ENCODE results near the gene P4HB. TPM values are rescaled to one million over a fixed set of nuclear protein-coding genes. Genes with fewer than 3 reads are reported as not detected.

Gene P4HB
- polyA plus RNA-seq, 1 of the 3 experiments (the other 2 are of a cell fraction): 165 TPM

DNA sequence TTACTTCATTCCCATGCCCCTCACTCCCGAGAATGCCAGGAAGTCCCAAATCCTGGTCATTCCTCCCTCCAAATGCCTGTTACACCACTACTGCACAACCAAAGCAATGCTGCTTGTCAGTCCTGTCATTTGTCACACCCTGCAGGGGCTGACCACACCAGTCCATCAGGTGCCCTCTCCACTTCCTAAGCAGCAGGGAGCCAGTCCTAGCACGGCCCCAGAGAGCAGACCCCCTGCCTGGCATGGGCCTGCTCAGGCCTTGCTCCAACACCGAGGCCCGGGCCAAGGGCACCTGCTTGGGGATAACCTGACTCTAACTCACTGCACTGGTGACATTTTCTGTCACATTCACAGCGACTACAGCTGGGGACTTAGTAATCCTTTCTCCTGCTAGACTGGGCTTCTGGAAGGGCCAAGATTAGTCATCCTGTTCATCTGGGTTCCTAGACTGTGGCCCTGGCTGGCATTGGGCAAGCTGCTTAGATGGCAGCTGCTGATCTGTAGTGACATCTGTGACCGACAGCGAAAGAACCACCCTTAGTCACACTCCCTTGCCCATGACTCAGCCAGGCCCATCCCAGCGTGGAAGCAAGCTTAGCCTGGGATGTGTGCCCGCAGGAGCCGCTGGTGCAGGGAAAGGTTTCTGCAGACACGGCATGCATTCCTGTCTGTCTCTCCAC is 25.7 kb upstream of the P4HB start:
- no peaks in the 10 kb centered on the region for H3K27me3 ChIP-seq (ENCODE audit: insufficient read depth)
- H3K4me1 ChIP-seq (ENCODE audit: control insufficient read depth in 1 of 2, insufficient read depth in 2 of 2, low read depth in 1 of 2, low read length in 1 of 2): peaks cover 12 to 14% of the 10 kb centered on the region in 2 experiments
- H3K4me3 ChIP-seq (ENCODE audit: low read depth in 2 of 2, low read length in 1 of 2): no peak overlapping the region
- peaks cover 63% of the 10 kb centered on the region for H3K79me2 ChIP-seq (ENCODE audit: insufficient read depth)
- H3K9me3 ChIP-seq: no peaks in the 10 kb centered on the region
- peak; percentile 21 for DNase-seq
- peaks cover 59 to 67% of the 10 kb centered on the region in 2 experiments for H3K36me3 ChIP-seq (replicated peaks in 1 of 2; ENCODE audit: control insufficient read depth in 1 of 2, insufficient read depth in 2 of 2, low read length in 1 of 2)
- no peaks in the 10 kb centered on the region for H3K9me2 ChIP-seq
- peak overlapping the region; percentile 3; the same call in 1 of the 2 replicates for H3K4me2 ChIP-seq
- POLR2A ChIA-PET: interaction anchor here (1.0 to 1.5 kb wide), 3 partner anchors 11 to 20 kb away, joined by 3 to 5 read pairs (median 4); no protein-coding TSS in a partner anchor
- peaks cover 26% of the 10 kb centered on the region for H3F3A ChIP-seq (replicated peaks; ENCODE audit: insufficient read depth)
- no peak overlapping the region for H2AFZ ChIP-seq (ENCODE audit: low read depth)
- WGBS (ENCODE audit: low lambda C conversion rate): 59% methylated on average over 11 of the region's 11 CpGs
- peak overlapping the region in 1 of 2 experiments; percentile 16; a peak in 1 of 4 replicates for H3K27ac ChIP-seq (ENCODE audit: low read depth in 2 of 2, low read length in 1 of 2)
- CTCF ChIA-PET: interaction anchor here (0.7 to 5.7 kb wide), 3 partner anchors 15 to 151 kb away, joined by 3 to 54 read pairs (median 3); partner anchors contain the start of genes ARHGDIA and MAFG
- TF ChIP-seq TCF12 (IDR thresholded peaks at IDR 0.05) (peak; percentile 40; the same call in 1 of the 2 replicates), FOSL2 (IDR thresholded peaks at IDR 0.05; ENCODE audit: borderline replicate concordance, low read depth) (peak; percentile 52; the same call in 1 of the 2 replicates), MXI1 (IDR thresholded peaks at IDR 0.05; ENCODE audit: low read depth, low read length) (no peak), MEF2A (IDR thresholded peaks at IDR 0.05; ENCODE audit: borderline replicate concordance, low read depth) (no peak)
- TF ChIP-seq, protein P1, sequence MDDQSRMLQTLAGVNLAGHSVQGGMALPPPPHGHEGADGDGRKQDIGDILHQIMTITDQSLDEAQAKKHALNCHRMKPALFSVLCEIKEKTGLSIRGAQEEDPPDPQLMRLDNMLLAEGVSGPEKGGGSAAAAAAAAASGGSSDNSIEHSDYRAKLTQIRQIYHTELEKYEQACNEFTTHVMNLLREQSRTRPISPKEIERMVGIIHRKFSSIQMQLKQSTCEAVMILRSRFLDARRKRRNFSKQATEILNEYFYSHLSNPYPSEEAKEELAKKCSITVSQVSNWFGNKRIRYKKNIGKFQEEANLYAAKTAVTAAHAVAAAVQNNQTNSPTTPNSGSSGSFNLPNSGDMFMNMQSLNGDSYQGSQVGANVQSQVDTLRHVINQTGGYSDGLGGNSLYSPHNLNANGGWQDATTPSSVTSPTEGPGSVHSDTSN (IDR thresholded peaks at IDR 0.05): peak; percentile 71
- TF ChIP-seq, protein P2, sequence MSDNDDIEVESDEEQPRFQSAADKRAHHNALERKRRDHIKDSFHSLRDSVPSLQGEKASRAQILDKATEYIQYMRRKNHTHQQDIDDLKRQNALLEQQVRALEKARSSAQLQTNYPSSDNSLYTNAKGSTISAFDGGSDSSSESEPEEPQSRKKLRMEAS (IDR thresholded peaks at IDR 0.05; ENCODE audit: low read depth): 0 out of 2 replicates have a peak, but pooled peaks have one; percentile 19
- H3K9ac ChIP-seq: no peak overlapping the region
- peaks cover 23% of the 10 kb centered on the region; the same call in 1 of the 2 replicates for H4K20me1 ChIP-seq (ENCODE audit: insufficient read depth)

DNA sequence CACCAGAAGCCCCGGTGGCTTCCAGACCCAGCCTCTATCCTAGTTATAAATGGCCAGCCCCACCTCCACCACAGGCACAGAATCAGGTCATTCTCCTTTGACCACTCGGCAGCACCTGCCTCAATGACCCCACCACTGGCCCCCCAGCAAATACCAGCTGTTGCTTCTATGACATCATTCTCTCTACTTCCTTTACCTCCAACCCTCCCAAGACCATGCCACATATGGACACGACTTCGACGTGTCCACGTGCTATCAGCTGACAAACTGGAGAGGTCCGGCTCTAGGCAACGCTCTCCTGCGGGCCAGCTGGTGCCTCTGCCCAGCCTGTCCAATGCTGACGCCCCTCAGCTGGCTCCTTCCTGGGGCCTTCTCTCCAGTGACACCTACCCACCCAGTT is 25.1 kb upstream of the P4HB start:
- CTCF ChIA-PET: interaction anchor here (1.3 to 5.7 kb wide), 2 partner anchors 14 to 145 kb away, joined by 3 to 54 read pairs; partner anchors contain the start of gene ARHGDIA
- peaks cover 61 to 70% of the 10 kb centered on the region in 2 experiments for H3K36me3 ChIP-seq (replicated peaks in 1 of 2; ENCODE audit: control insufficient read depth in 1 of 2, insufficient read depth in 2 of 2, low read length in 1 of 2)
- no peak overlapping the region for H3K4me3 ChIP-seq (ENCODE audit: low read depth in 2 of 2, low read length in 1 of 2)
- H3K9ac ChIP-seq: no peak overlapping the region
- peaks cover 11 to 14% of the 10 kb centered on the region in 2 experiments for H3K4me1 ChIP-seq (ENCODE audit: control insufficient read depth in 1 of 2, insufficient read depth in 2 of 2, low read depth in 1 of 2, low read length in 1 of 2)
- WGBS (ENCODE audit: low lambda C conversion rate): 92% methylated on average over 10 of the region's 10 CpGs
- no peaks in the 10 kb centered on the region for H3K9me2 ChIP-seq
- no peak overlapping the region for H3K4me2 ChIP-seq
- H3K27ac ChIP-seq (ENCODE audit: low read depth in 2 of 2, low read length in 1 of 2): peak overlapping the region in 1 of 2 experiments; percentile 16; a peak in 1 of 4 replicates
- H4K20me1 ChIP-seq (ENCODE audit: insufficient read depth): peaks cover 23% of the 10 kb centered on the region; the same call in 1 of the 2 replicates
- no peaks in the 10 kb centered on the region for H3K9me3 ChIP-seq
- POLR2A ChIA-PET: interaction anchor here (1.5 kb wide), 1 partner anchor 20 kb away, joined by 5 read pairs; no protein-coding TSS in a partner anchor
- peaks cover 58% of the 10 kb centered on the region for H3K79me2 ChIP-seq (ENCODE audit: insufficient read depth)
- TF ChIP-seq FOXM1 (IDR thresholded peaks at IDR 0.05; ENCODE audit: low read depth): no peak
- TF ChIP-seq FOSL2 (IDR thresholded peaks at IDR 0.05; ENCODE audit: borderline replicate concordance, low read depth): no peak
- TF ChIP-seq, protein P3, sequence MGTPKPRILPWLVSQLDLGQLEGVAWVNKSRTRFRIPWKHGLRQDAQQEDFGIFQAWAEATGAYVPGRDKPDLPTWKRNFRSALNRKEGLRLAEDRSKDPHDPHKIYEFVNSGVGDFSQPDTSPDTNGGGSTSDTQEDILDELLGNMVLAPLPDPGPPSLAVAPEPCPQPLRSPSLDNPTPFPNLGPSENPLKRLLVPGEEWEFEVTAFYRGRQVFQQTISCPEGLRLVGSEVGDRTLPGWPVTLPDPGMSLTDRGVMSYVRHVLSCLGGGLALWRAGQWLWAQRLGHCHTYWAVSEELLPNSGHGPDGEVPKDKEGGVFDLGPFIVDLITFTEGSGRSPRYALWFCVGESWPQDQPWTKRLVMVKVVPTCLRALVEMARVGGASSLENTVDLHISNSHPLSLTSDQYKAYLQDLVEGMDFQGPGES (IDR thresholded peaks at IDR 0.05; ENCODE audit: low read depth, low read length): no peak
- TF ChIP-seq, protein P4, sequence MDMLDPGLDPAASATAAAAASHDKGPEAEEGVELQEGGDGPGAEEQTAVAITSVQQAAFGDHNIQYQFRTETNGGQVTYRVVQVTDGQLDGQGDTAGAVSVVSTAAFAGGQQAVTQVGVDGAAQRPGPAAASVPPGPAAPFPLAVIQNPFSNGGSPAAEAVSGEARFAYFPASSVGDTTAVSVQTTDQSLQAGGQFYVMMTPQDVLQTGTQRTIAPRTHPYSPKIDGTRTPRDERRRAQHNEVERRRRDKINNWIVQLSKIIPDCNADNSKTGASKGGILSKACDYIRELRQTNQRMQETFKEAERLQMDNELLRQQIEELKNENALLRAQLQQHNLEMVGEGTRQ (IDR thresholded peaks at IDR 0.05; ENCODE audit: borderline replicate concordance, low read depth, low read length): no peak
- TF ChIP-seq, protein P5, sequence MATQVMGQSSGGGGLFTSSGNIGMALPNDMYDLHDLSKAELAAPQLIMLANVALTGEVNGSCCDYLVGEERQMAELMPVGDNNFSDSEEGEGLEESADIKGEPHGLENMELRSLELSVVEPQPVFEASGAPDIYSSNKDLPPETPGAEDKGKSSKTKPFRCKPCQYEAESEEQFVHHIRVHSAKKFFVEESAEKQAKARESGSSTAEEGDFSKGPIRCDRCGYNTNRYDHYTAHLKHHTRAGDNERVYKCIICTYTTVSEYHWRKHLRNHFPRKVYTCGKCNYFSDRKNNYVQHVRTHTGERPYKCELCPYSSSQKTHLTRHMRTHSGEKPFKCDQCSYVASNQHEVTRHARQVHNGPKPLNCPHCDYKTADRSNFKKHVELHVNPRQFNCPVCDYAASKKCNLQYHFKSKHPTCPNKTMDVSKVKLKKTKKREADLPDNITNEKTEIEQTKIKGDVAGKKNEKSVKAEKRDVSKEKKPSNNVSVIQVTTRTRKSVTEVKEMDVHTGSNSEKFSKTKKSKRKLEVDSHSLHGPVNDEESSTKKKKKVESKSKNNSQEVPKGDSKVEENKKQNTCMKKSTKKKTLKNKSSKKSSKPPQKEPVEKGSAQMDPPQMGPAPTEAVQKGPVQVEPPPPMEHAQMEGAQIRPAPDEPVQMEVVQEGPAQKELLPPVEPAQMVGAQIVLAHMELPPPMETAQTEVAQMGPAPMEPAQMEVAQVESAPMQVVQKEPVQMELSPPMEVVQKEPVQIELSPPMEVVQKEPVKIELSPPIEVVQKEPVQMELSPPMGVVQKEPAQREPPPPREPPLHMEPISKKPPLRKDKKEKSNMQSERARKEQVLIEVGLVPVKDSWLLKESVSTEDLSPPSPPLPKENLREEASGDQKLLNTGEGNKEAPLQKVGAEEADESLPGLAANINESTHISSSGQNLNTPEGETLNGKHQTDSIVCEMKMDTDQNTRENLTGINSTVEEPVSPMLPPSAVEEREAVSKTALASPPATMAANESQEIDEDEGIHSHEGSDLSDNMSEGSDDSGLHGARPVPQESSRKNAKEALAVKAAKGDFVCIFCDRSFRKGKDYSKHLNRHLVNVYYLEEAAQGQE (IDR thresholded peaks at IDR 0.05; ENCODE audit: low read depth, low read length): no peak
- TF ChIP-seq GABPA (IDR thresholded peaks at IDR 0.05; ENCODE audit: low read depth): no peak
- TF ChIP-seq SIN3A (IDR thresholded peaks at IDR 0.05; ENCODE audit: borderline replicate concordance, low read depth, low read length): no peak; the same call in 1 of the 2 replicates
- no peak for TF ChIP-seq EP300 (IDR thresholded peaks at IDR 0.05; ENCODE audit: borderline replicate concordance in 1 of 2, low read depth in 1 of 2, low read length in 1 of 2)
- TF ChIP-seq, protein P1 (IDR thresholded peaks at IDR 0.05): no peak
- no peak for TF ChIP-seq EZH2phosphoT487 (IDR thresholded peaks at IDR 0.05; ENCODE audit: borderline replicate concordance, low read depth)
- no peak for TF ChIP-seq NFIC (IDR thresholded peaks at IDR 0.05; ENCODE audit: borderline replicate concordance)
- peak; percentile 23 for DNase-seq
- peaks cover 31% of the 10 kb centered on the region for H3F3A ChIP-seq (replicated peaks; ENCODE audit: insufficient read depth)
- no peaks in the 10 kb centered on the region for H3K27me3 ChIP-seq (ENCODE audit: insufficient read depth)
- no peak overlapping the region for H2AFZ ChIP-seq (ENCODE audit: low read depth)

Data from SK-N-SH (cell line).